Fibroblast of skin of scalp (primary cell): ENCODE results near the gene RAB11FIP4.

ENCODE experiments used
- DNase-seq: peaks from one replicate; pipeline ENCODE4 v3.0.0-alpha.2; 2013

RAB11FIP4 gene

DNA sequence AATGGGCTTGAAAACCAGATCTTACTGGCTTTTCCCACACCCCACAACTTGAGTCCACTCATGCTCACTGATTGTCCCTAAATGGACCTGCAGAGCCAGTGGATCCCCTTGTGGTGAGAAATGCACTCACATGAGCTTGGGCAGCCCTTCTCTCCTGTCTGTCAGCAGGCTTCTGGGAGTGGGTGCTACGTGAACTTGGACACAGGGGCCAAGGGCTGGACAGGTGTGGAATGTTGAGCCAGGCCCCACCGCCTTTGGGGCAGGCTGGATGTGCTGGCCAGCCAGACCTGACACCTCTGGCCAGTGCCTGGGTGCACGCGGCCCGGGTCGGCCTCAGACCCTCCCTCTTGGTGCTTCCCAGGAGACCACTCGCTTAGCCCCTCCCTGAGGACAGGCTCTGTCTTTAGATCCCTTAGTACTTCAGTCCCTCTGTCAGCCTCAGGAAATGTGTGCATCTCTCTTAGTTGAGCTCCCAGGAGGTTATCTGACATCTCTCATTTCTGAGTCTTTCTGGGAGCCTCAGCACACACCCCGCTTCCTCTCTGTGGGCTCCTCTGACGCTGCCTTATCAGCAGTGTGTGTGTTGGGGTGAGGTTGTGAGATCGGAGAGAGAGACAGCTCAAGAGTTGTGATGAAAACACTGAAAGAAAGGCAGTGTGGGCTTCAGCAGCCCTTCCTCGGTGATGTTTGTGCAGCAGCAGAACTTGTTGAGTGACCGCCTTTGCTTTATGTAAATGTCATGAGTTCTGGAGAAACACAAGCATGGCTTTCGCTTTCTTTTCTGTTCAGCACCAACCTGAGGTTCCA is 117.0 kb downstream of the RAB11FIP4 start:
- no peak for DNase-seq

DNA sequence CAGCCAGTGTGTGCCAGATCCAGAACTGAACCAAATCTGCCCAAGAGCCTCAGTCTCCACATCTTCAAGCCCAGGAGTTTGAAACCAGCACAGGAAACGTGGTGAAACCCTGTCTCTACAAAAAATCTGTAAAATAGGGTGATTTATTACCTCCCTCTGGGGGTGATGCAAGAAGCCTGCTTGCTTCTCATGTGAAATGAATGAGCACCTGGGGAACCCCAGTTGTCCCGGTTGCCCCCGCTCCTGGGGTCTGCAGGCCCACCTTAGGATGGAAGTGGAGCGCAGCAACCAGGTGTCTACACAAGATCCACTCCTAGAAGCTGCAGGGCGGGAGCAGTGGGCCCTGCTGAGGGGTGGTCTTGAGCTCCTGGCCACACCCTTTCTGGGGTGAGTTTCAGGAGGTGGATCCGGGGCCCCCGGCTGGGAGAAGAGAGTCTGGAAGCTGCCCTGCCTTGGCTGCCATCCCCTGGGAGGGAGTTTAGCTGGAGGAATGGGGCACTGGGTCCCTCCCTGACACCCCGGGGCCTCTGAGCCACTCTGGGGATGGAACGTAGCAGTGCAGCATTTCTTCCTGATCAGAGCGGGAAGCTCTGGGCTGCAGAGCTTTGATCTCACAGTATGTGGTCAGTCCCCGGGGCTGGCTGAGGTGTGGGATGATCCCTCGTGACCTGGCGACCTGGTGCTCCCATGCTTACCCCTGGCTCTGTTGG is 117.8 kb downstream of the RAB11FIP4 start:
- no peak for DNase-seq

DNA sequence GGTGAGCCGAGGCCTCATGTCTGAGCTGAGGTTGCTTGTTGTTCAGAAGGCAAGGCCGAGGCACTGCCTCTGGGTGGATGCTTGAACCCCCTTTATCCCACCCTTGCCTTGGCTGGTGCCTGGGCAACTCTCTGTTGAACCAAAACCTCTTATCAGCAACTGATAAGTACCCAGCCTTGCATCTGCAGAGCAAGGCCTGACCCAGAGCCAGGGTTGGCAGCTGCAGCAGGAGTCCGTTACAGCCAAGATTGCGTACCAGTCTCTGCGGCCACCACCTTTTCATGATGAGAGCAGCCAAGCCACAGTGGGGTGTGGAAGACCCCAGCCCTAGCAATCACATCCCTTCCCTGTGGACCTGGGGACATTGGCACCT is 118.3 kb downstream of the RAB11FIP4 start:
- DNase-seq: no peak

DNA sequence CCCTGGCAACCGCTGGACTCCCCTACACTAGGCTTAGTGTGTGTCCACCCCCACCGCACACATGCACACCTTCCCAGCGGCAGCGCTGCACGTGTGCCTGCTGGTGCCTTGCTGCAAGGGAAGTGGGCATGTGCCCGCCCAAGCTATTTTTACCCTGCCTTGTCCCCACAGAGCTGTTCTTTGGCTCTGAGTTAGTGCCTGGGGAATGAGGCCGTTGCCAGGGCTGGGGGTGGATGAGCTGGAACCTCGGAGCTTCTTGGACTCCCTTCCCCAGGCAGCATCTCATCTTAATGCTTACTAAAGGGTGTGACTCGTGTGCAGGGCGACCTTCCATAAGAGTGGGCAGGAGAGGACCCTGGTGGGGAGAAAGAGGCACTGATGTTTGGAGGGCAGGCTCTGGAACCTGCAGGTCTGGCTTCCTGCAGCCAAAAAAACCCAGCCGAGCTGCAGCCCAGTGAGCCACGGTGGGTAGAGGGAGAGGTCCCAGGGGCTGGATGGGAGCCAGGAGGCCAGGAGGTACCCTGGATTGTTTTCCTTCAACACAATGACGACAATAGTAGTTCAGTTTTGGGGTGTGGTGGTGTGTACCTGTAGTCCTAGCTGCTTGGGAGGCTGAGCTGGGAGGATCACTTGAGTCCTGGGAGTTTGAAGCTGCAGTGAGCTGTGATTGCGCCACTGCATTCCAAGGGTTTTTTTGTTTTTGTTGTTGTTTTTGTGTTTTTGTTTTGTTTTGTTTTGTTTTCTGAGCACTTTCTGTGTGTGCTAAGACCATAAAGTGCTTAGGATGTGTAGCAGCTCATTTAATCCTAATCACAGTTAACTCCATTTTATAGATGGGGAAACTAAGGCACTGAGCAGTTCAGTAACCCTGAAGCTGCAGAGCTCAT is 119.1 kb downstream of the RAB11FIP4 start:
- DNase-seq: no peak

DNA sequence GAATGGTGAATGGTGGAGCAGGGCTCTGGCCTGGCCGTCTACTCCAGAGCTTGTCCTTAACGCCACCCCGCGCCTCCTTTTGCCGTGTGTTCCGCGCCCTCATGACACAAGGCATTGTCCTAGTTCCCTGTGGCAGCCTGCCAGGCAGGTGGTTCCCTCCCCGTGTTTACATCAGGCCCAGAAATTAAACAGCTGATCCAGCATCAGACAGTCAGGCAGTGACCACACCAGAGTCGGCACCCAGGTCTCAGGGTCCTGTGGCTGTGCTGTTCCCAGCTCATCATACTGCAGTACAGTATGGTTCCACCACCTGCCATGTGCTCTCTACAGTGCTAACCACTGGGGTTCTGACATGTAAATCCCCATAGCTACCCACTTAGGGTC is 119.7 kb downstream of the RAB11FIP4 start:
- no peak for DNase-seq

DNA sequence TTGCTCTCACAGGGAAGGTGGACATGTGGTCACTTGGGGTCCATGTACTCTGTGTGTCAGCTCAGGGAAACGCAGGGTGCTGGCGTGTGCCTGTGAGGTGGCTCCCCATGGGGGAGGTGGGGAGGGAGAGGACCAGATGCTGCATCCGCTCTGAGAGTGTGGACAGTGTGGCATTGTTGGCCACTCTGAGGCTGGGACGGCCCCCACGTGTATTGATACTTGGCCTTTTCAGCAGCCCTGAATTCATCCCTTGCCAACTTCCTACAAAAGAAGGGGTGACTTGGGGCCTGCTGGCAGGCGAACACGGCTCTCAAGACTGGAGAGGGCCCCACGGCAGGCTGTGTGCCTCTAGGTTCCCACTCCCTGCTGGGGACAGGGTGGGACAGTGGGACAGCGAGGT is 120.1 kb downstream of the RAB11FIP4 start:
- DNase-seq: no peak

DNA sequence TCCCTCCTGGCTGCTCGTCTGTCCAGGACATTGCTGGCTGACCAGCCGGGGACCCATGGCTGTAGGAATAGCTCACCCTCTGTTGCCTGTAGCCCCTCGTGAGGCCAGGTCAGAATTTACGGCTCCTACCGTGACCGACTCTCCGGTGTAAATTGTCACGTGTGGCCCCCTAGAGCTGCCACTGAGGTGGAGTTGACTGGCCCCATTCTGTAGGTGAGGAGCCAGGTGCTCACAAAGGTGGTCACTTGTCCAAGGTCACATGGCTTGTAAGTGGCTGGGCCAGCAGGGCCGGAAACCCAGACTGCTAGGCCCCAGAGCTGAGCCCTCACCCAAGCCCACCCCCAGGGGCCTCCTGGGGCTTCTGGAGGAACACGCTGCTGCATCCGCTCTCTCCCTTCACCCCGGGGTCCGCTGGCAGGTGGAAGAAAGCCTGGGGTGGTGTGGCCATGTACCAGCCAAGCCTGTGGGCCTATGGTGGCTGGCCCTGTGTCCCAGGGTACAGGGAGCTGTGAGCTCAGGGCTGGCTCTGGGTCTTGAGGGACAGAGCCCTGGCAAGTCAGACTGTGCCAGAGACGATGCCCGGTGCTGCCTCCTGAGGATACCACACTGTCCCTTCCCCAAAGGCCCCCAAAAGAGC is 120.7 kb downstream of the RAB11FIP4 start:
- DNase-seq: no peak

DNA sequence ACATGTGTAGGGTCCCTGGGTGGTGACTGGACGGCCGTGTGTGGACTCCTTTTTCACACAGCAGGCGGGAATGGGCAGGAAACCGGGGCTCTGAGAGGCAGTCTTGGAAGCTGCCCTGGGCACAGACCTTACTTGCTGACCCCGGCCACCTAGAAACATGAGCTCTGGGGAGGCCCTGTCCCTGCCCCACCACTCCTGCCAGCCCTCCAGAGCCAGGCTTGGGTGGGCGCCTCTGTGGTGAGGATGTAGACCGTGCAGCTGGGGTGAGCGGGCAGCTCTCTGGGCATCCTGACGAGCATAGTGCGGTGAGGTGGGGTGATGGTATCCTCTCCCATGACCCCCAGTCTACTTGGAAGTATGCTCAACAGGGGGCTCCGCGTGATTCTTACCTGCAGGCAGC is 121.3 kb downstream of the RAB11FIP4 start:
- DNase-seq: no peak

DNA sequence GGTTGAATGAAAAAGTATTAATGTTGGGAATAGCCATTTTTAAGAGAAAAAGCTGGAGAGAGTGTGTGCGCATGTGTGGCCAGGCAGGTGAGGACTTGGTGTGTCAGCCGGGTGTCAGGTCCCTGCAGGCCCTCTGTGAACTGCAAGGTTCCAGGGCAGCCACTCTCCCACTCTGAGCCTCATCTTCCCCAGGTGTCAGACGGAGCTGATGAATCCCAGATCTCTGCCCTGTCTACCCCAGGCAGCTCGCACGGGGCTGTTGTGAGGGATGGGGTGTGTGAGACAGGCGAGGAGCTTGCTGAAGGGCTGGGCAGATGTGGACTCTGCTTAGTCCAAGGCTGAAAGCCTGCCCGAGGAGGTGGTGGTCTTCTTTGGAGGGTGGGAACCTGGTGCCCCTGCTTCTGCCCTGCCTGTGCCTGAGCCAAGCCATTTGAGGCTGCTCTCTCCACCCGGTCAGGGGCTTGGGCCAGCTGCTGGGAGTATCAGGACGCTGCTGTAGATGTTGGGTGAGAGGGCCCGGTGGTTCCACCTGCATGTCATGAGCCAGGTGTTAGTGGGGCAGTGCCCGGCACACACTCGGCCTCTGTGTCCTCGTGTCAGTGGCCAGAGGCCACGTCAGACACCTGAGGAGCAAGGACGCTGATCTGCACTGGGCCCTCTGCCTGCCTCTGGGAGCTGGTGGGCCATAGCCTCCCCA is 122.4 kb downstream of the RAB11FIP4 start:
- no peak for DNase-seq

DNA sequence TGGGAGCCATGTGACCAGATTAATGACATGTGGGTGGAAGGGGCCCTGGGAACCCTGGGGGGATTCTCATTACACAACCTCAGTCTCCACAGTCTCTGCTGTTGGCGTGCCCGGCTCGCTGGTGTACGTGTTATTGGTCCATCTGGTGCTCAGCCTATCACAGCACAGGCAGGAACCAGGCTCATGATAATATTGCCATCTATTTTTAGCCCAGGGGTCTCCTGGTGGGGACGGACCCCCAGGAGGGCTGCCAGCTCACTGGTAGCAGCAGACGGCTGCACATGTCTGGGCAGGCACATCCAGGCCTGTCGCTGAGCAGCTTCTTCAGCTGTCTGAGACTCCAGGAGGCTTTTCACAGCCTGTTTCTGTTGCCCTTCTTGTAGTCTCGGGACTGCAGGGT is 123.8 kb downstream of the RAB11FIP4 start:
- DNase-seq: no peak

DNA sequence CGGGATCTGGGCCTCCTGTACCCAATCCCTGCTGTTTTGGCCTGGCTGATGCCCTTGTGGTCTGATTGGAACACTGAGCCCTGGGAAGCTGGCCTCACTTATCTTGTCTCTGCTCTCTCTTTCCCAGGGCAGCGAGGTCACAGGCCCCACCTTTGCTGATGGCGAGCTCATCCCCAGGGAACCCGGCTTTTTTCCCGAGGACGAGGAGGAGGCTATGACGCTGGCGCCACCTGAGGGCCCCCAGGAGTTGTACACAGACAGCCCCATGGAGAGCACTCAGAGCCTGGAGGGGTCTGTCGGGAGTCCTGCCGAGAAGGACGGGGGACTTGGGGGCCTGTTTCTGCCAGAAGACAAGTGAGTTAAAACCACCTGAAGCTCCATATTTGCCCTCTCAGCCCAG is 126.0 kb downstream of the RAB11FIP4 start:
- DNase-seq: no peak

DNA sequence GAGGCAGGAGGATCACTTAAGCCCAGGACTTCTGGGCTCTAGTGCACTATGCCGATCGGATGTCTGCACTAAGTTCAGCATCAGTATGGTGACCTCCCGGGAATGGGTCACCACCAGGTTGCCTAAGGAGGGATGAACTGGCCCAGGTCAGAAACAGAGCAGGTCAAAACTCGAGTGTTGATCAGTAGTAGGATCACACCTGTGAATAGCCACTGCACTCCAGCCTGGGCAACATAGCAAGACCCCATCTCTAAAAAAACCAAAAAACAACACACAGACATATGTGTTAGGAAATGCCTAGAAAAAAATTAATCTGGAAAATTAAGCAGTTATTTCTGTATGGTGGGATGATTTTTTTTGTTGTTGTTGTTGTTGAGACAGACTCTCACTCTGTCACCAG is 127.0 kb downstream of the RAB11FIP4 start:
- no peak for DNase-seq

DNA sequence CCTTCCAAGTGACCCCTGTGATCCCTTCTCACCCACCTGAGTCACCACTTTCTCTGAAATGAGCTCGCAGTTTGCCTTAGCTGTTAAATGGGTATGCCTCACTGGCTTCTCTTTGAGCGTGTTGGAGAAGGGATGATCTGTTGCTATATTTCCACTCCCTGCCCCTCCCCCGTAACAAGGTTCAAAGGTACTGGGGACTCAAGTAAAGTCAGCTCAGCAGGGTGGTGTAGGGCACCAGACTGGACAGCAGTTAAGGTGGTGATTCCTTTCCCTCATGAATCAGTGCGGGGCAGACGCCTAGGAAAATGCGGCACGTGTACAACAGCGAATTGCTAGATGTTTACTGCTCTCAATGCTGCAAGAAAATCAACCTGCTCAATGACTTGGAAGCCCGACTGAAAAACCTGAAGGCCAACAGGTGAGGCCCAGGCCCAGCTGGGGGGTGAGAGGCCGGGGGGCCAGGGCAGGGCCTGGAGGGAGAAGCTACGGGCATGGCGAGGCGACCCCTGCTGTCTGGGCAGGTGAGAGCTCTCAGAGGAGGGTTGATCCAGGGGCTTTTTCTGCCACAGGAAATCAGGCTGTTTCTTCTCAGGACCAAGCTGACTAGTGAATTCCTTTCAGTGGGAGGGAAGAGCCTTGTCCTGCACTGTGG is 130.3 kb downstream of the RAB11FIP4 start:
- no peak for DNase-seq

DNA sequence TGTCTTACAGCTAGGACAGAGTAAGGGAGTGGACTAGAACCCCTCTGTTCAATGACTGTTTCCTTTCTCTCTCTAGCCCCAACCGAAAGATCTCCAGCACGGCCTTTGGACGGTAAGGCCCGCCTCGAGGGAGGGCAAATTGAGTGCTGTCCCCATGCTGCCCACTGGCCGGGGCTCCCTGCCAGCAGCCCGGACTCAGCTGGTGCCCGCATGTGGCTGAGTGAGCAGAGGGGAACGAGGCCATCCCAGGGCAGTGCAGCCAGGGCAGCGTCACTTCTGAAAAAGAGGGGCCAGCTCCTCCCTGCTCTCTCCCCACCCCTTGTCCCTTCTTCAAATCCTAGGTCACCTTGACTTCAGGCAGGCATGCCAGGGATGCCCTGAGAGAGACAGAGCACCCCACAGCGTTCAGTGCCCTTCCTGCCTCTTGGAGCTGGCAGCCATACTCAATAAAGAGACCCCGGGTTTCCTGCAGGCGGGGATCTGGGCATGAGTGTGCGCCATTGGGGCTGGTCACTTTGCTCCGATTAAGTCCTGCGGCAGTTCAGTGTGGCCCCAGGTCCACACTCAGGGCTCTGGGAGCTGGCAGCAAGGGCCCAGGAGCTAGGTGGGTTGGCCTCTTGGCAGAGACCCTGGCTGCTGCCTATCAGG is 130.9 kb downstream of the RAB11FIP4 start:
- DNase-seq: no peak

DNA sequence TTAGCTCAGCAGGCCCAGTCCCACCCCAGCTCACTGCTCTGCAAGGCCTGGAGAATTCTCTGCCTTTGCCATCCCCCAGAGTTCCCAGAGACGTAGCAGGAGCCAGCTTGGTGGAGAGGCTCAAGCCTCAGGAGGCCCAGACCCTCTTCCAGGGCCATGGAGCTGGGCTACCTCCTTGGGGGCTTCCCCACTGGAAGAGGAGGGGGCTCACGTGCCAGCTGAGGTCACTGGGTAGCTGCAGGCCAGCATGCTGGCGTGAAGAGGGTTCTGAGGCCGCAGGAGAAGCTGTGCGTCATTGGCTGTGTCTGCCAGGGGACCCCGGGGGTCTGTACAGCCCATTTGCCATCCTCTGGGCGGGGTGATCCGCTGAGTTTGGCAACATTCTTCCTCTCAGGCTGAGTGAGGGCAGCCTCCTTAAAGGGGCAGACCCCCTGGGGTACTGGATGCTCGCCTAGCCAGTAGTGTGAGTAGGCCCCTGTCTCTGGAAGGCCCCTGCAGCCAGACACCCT is 131.6 kb downstream of the RAB11FIP4 start:
- no peak for DNase-seq

DNA sequence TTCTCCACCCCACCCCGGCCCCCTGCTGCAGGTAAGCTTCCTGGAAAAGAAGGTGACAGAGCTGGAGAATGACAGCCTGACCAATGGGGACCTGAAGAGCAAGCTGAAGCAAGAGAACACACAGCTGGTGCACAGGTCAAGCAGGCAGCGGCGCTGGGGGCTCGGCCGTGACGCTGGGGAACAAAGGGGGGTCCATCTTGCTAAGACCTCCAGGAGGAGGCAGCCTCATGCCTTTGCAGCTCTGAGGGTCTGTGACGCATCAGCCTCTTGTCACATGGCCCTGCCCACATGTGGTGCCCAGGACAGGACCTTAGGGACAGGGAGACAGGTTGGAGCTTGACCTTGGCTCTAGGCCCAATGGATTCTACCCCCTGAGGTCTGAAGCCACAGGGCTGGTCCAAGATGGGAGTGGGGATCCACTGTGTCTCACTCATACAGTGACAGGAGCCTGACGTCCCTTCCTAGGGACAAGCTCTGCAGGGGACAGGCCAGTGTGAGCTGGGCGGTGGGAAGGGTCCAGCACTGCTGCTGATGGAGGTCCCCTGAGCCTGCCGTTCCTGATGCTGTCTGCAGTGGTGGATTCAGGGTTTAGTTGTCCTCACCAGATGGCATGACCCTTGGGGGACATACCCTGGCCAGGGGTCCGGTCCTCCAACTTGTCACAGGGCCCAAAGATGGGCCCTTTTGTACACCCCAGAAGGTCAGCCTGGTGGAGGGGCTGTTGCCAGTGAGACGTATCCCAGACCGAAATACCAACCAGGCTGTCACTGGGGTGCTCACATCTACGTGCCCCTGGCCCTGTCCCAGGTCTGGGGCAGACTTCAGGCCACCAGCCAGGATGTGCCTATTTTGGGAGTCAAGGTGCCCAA is 132.6 kb downstream of the RAB11FIP4 start:
- DNase-seq: no peak

DNA sequence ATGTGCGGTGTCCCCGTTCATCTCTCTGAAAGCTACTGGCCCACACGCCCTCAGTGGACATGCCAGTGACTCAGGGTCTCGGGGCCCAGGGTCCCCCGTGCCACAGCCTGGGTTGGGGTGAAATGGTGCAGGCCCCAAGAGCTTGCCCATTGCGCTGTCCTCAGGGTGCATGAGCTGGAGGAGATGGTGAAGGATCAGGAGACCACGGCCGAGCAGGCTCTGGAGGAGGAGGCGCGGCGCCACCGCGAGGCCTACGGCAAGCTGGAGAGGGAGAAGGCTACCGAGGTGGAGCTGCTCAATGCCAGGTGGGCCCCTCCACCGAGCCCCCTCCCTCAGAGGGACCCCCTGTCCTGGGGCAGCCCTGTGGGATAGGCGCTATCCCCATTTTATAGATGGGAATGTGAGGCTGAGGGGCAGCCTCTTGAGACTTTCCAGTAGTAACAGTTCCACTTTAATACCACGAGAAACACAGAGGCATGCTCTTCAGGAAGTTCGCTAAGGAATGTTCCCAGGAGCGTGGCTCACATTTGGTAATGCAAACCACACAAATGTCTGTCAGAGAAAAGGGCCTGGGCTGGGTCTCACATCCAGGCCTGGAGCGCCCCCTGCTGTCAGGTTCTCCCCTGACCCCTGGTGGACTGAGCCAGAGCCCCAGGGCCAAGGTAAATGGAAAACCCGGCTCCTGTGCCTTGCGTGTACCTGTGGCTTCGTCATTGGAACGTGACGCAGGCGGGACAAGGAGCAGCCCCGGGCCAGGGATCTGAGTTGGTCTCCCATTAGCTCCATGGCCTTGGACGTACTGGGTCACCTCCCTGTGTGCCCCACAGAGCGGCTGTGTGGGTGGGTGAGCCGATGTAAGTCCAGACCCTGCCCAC is 133.7 kb downstream of the RAB11FIP4 start:
- peak; percentile 93 for DNase-seq

DNA sequence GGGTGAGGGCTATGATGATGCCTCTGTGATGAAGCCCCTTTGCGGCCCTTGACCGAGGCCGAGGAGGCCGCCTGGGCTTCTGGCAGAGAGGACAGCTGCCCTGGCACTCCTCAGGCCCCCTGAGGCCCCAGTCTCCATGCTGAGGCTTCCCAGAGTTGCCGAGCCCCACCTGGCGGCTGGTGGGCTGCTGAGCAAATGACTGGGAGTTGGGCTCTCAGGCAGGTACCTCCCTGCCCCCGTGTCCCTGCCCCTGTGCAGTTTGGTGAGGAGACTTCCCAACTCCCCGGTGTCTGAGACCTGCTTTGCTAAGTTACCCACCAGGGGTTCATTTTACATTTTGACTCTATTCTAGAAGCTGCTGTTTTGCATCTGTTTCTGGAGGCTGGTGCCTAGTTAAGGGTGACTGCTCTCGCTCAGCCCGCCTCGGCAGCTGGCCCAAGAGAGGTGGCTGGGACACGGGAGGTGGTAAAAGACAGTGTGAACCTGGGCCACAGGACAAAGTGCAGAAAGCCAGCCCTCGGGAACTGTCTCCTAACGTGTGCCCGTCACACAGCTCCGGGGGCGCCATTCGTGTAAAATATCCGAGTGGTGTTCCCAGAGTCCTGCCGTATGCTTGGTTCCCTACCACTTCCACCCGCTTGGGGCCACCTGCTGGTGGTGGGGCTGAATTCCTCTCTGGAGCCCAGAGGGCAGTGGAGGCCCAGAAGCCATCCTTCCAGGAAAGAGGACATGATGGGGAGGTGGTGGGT is 134.5 kb downstream of the RAB11FIP4 start:
- DNase-seq: peak; percentile 29
